ENCODE data around the gene PMVK.
A peak's percentile ranks its signal among the peaks of the same experiment; 100 is the strongest.

Gene PMVK

GRCh38 chr1:154966111-154966510, 29.6 kb upstream of the PMVK start:
- no peak for DNase-seq

- DNase-seq: no peak
Observed at GRCh38 chr1:154964359-154964758, 27.8 kb upstream of the PMVK start.

- no peak for DNase-seq
Observed at GRCh38 chr1:154963643-154964042, 27.1 kb upstream of the PMVK start.

DNA sequence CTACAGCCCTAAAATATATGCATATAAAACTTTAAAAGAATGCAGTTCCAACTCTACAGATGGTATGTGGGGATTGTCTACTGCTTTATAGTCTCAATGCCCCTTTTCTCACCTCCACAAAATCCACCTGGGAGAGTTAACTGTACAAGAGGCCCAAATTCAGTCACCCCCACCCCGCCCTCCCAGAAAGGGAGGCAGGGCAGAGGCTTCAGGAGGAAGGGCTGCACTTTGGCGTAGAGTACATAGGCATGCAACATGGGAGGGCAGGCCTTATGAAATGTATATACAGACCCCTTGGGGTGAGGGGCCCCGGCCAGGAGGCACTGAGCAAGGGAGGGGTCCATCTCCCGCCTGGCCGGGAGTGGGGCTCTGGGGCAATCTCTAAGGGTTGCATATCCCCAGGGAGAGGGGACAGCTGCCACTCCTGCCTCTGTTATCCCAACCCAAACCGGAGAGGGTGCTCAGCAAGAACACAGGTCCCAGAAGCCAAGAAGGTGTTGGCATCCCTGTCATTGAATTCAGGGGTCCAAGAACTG, 26.3 kb upstream of the PMVK start:
- DNase-seq: no peak

GRCh38 chr1:154962156-154962749, 25.7 kb upstream of the PMVK start:
- DNase-seq: no peak

GRCh38 chr1:154961207-154962155, 25.0 kb upstream of the PMVK start, which contains the start of gene PYGO2:
Gene PYGO2 (minus strand): TSS chr1:154961782. CDS start chr1:154961576, 206 bp downstream.
- peak; percentile 80 for DNase-seq

- no peak for DNase-seq
Observed at GRCh38 chr1:154960446-154961136, 24.1 kb upstream of the PMVK start.

- no peak for DNase-seq
Observed at GRCh38 chr1:154959426-154959780, 22.9 kb upstream of the PMVK start.

- no peak for DNase-seq
Observed at GRCh38 chr1:154958681-154959425, 22.3 kb upstream of the PMVK start.

DNA sequence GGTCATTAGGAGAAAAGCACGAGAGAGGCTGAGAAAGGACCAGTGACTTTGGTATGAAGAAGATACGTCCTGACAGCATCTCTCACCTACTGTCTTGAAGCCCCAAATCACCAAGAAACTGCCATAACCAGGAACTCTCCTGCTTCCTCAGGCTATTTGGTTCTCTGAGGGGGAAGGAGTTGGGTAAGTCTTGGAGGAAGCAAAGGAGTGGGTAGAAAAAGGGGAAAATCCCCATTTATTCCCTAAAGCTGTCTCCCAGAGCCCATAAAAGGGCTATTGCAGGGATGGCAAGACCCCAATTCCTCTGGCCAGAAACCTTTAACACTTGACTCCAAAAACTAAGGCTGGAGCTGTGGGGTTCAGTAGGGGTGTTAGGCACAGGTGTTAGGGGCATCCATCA, 21.5 kb upstream of the PMVK start:
- DNase-seq: no peak

GRCh38 chr1:154957091-154957657, 20.7 kb upstream of the PMVK start:
- no peak for DNase-seq

DNA sequence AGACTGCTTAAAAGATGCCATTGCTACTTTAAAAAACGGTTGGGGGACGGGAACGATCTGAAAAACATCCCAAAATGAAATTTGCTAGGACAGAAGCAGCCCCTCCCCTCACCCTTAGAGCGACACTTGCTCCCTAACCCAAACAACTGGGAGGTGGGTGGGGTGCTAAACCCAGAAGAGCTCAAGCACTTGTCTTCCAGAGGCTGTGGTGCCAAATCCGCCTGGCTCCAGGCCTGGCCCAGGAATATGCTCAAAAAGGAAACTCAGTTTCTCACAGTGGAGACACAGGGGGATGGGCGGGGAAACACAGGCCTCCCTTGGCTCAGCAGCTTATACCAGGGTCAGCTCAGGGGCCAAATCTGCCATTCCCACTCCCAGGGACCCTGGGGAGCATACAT, 20.0 kb upstream of the PMVK start:
- no peak for DNase-seq

- peak; percentile 92 for DNase-seq
Observed at GRCh38 chr1:154955718-154956543, 19.4 kb upstream of the PMVK start, which contains the start of gene PBXIP1. Gene PBXIP1 (minus strand): TSS chr1:154956099. CDS start chr1:154953721, 2,378 bp downstream.

GRCh38 chr1:154955039-154955717, 18.7 kb upstream of the PMVK start:
- peak; percentile 64 for DNase-seq

DNA sequence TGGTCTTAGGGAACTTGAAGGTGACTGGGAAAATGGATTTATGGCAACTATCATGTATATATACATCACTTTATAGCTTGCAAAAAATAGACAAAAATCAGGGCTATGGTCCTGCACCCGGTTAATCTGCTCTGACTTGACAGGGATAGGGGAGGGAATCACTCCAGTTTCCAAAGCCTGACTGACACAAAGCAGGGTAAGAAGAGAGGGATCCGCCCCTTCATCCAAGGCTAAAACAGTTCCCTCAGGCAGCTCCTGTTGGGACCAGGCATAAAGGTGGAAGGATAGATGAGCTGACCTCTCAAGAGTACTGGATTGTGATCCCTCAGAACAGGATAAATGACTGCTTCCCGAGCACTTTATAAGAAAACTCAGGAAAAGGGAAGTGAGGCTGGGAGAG, 18.0 kb upstream of the PMVK start:
- DNase-seq: no peak

- DNase-seq: no peak
Observed at GRCh38 chr1:154953611-154954038, 17.1 kb upstream of the PMVK start.

GRCh38 chr1:154952664-154953063, 16.1 kb upstream of the PMVK start:
- DNase-seq: no peak

GRCh38 chr1:154951901-154952657, 15.6 kb upstream of the PMVK start:
- no peak for DNase-seq

DNA sequence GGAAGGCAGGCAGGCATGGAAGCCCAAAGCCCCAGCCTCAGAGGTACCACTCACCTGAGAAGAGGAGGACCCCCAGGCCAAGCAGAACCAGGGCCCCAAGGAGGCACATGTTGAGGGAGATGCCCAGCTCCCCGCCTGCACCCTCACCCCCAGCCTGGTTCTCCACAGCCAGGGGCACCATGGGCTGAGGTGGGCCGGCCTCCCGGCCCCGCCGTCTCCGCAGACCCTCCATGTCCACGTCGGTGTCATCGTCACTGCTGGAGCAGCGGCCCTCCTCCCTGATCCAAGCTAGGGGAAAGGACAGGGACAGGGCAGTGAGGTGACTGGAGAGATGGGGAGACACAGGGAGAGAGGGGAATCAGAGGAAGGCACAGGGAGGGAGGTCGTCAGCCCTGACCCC, 11.6 kb upstream of the PMVK start:
- DNase-seq: no peak

Measured in fibroblast of skin of back (primary cell).